Esophagus muscularis mucosa (tissue), 4 donors: ENCODE measurements around the gene SEPTIN8. TPM values are rescaled to one million over a fixed set of nuclear protein-coding genes. Genes with fewer than 3 reads are reported as not detected.

Experiments
- DNase-seq: peaks from one replicate; pipeline ENCODE4 v3.0.0-alpha.2; 2017; ENCODE audit errors: extremely low spot score
- H3K27ac ChIP-seq, 4 donors: fragments of 200-600 bp; sonication (generic); replicated peaks in 1 of 4; 1 replicate in 3 of 4; 2 replicates in 1 of 4; pipeline ENCODE4 v1.5.1; 2016 to 2019; ENCODE audit warnings: mild to moderate bottlenecking in 1 of 4
- H3K27me3 ChIP-seq, 4 donors: fragments of 200-600 bp; sonication (generic); one replicate each; pipeline versions ENCODE4 v1.5.1 to v1.6.0; 2016 to 2019
- H3K36me3 ChIP-seq, 4 donors: fragments of 200-600 bp; sonication (generic); one replicate each; pipeline ENCODE4 v1.5.1; 2016 to 2019
- H3K4me1 ChIP-seq, 4 donors: fragments of 200-600 bp; sonication (generic); one replicate each; pipeline ENCODE4 v1.5.1; 2016 to 2019
- H3K4me3 ChIP-seq, 4 donors: fragments of 200-600 bp; sonication (generic); 1 replicate in 2 of 4; 2 replicates in 2 of 4; pipeline ENCODE4 v1.5.1; 2016 to 2019; ENCODE audit warnings: mild to moderate bottlenecking in 4 of 4, moderate library complexity in 1 of 4
- H3K9me3 ChIP-seq, 4 donors: fragments of 200-600 bp; sonication (generic); 1 replicate in 3 of 4; 2 replicates in 1 of 4; pipeline ENCODE4 v1.5.1; 2016 to 2019
- CTCF ChIP-seq, 3 experiments: fragments of 200-600 bp in 2 of 3; fragments of 450-650 bp in 1 of 3; sonication (generic) in 2 of 3; IDR thresholded peaks; one replicate each; pipeline ENCODE4 v1.5.1; 2017 to 2019; ENCODE audit warnings: antibody characterized with exemption in 3 of 3, mild to moderate bottlenecking in 2 of 3, moderate library complexity in 1 of 3
- EP300 ChIP-seq: sonication (generic); formaldehyde crosslinking; IDR thresholded peaks from one replicate; pipeline ENCODE4 v1.6.1; 2017; ENCODE audit warnings: antibody characterized with exemption
- POLR2A ChIP-seq: fragments of 450-650 bp; IDR thresholded peaks from one replicate; pipeline ENCODE4 v1.6.1; 2017; ENCODE audit warnings: antibody characterized with exemption, moderate library complexity, mild to moderate bottlenecking, low read depth
- POLR2AphosphoS5 ChIP-seq, 2 donors: sonication (generic); formaldehyde crosslinking; IDR thresholded peaks; one replicate each; pipeline ENCODE4 v1.6.1; 2017; ENCODE audit warnings: antibody characterized with exemption in 2 of 2
- WGBS: methylation state at CpG from one replicate; pipeline ENCODE4 v1.1.5; 2018; 5-methylcytosine and 5-hydroxymethylcytosine counted together
- intact Hi-C: fragments of 100-400 bp; cut with DNase I; formaldehyde crosslinking; loops from one replicate; pipeline ENCODE4 v1.15.1; 2023
- total RNA-seq, 4 donors: library from RNA; depleted of rRNA; stranded (reverse); fragments of >200 nt; gene quantifications; one replicate each; pipeline versions ENCODE4 v1.1.0 to v1.2.1, GENCODE V29; 2016

SEPTIN8 gene
- total RNA-seq, 4 donors from 2014 or later, result 26.7 to 42.8 (median 36.9) TPM

- DNase-seq, result no peak
- no peak for TF ChIP-seq POLR2A
- no peak for TF ChIP-seq EP300
- no peak for TF ChIP-seq CTCF (IDR thresholded peaks at IDR 0.05)
- no peak for TF ChIP-seq POLR2AphosphoS5 (IDR thresholded peaks at IDR 0.05)
- Histone ChIP-seq H3K4me1 (peaks cover 52 to 77% (median 69%) of the 10 kb centered on the region in 4 donors), H3K27ac (peak overlapping the region; percentile 79 to 88 (median 84)), H3K36me3 (no peaks in the 10 kb centered on the region), H3K4me3 (no peak overlapping the region), H3K9me3 (no peaks in the 10 kb centered on the region), H3K27me3 (no peaks in the 10 kb centered on the region)
- intact Hi-C loops, result loop anchor here (5.0 kb wide), 2 partner anchors 38 to 47 kb away; partner anchors contain the start of gene KIF3A
- 89% methylated on average over 5 of the region's 5 CpGs for WGBS
Measured at GRCh38 chr5:132774896-132775295, 2.1 kb downstream of the SEPTIN8 start.

GRCh38 chr5:132774406-132774805, 2.6 kb downstream of the SEPTIN8 start:
- intact Hi-C loops, result no loop called here
- Histone ChIP-seq H3K4me1 (peaks cover 52 to 77% (median 69%) of the 10 kb centered on the region in 4 donors), H3K36me3 (no peaks in the 10 kb centered on the region), H3K9me3 (no peaks in the 10 kb centered on the region), H3K27ac (peak overlapping the region; percentile 29 to 88 (median 82)), H3K4me3 (no peak overlapping the region), H3K27me3 (no peaks in the 10 kb centered on the region)
- DNase-seq, result no peak
- WGBS, result no CpG with 5 or more reads among the region's 3 CpGs
- TF ChIP-seq POLR2A (no peak), EP300 (no peak), POLR2AphosphoS5 (IDR thresholded peaks at IDR 0.05) (no peak), CTCF (IDR thresholded peaks at IDR 0.05) (no peak)

- Histone ChIP-seq H3K36me3 (no peaks in the 10 kb centered on the region), H3K9me3 (no peaks in the 10 kb centered on the region), H3K4me3 (no peak overlapping the region), H3K27ac (peak overlapping the region in 3 of 4 donors; percentile 29 to 88 (median 84)), H3K4me1 (peaks cover 55 to 81% (median 75%) of the 10 kb centered on the region in 4 donors), H3K27me3 (no peaks in the 10 kb centered on the region)
- TF ChIP-seq POLR2AphosphoS5 (IDR thresholded peaks at IDR 0.05), result no peak
- no peak for TF ChIP-seq EP300
- no peak for TF ChIP-seq CTCF (IDR thresholded peaks at IDR 0.05)
- no peak for DNase-seq
- 83% methylated on average over 5 of the region's 12 CpGs for WGBS
- intact Hi-C loops, result no loop called here
Measured at GRCh38 chr5:132773601-132774355, 3.3 kb downstream of the SEPTIN8 start.

- intact Hi-C loops, result no loop called here
- no peaks in the 10 kb centered on the region for H3K36me3 ChIP-seq
- DNase-seq, result no peak
- H3K27me3 ChIP-seq, result no peaks in the 10 kb centered on the region
- H3K9me3 ChIP-seq, result no peaks in the 10 kb centered on the region
- TF ChIP-seq POLR2A, result no peak
- no peak for TF ChIP-seq POLR2AphosphoS5 (IDR thresholded peaks at IDR 0.05)
- no peak for TF ChIP-seq EP300
- no peak for TF ChIP-seq CTCF (IDR thresholded peaks at IDR 0.05)
- H3K4me3 ChIP-seq, result no peak overlapping the region
- 85% methylated on average over 5 of the region's 5 CpGs for WGBS
- peaks cover 61 to 83% (median 78%) of the 10 kb centered on the region in 4 donors for H3K4me1 ChIP-seq
- H3K27ac ChIP-seq, result peak overlapping the region in 1 of 4 donors; percentile 67
Measured at GRCh38 chr5:132773114-132773513, 3.9 kb downstream of the SEPTIN8 start.
